BLaER1 treated with 17β-estradiol and CSF1 and Interleukin-3, amounts not matched to agents 10 nM and 100 nM (cell line): ENCODE results near the gene TMEM11.
A peak's percentile ranks its signal among the peaks of the same experiment; 100 is the strongest.

Source experiments
- H3K27ac ChIP-seq, 11 experiments: shearing (Covaris generic); formaldehyde crosslinking; 2 replicates each; pipeline ENCODE4 v1.8.1; 2022
- H3K27me3 ChIP-seq, 11 experiments: shearing (Covaris generic); formaldehyde crosslinking; 2 replicates each; pipeline ENCODE4 v1.8.1; 2022
- H3K36me3 ChIP-seq, 11 experiments: shearing (Covaris generic); formaldehyde crosslinking; 2 replicates each; pipeline ENCODE4 v1.8.1; 2022
- H3K4me1 ChIP-seq, 10 experiments: shearing (Covaris generic); formaldehyde crosslinking; 2 replicates each; pipeline ENCODE4 v1.8.1; 2022
- H3K4me2 ChIP-seq, 11 experiments: shearing (Covaris generic); formaldehyde crosslinking; 2 replicates each; pipeline ENCODE4 v1.8.1; 2022
- H3K4me3 ChIP-seq, 10 experiments: shearing (Covaris generic); formaldehyde crosslinking; 2 replicates each; pipeline ENCODE4 v1.8.1; 2022
- H3K9ac ChIP-seq, 11 experiments: shearing (Covaris generic); formaldehyde crosslinking; 2 replicates each; pipeline ENCODE4 v1.8.1; 2022
- H3K9me3 ChIP-seq, 11 experiments: shearing (Covaris generic); formaldehyde crosslinking; replicated peaks in 1 of 11; 2 replicates each; pipeline ENCODE4 v1.8.1; 2022
- H4K20me1 ChIP-seq, 11 experiments: shearing (Covaris generic); formaldehyde crosslinking; 2 replicates each; pipeline ENCODE4 v1.8.1; 2022
- Cebpa-rat ChIP-seq, 11 experiments: shearing (Covaris generic); IDR thresholded peaks; 2 replicates each; pipeline ENCODE4 v1.8.1; 2022

The TMEM11 gene

GRCh38 chr17:21214015-21214776, at the start of gene TMEM11:
TMEM11 (minus strand) TSS chr17:21214161; CDS start chr17:21214152, 9 bp downstream.
- peak within 1 kb of the TSS; percentile 78 to 100 (median 93) for H3K4me3 ChIP-seq
- H4K20me1 ChIP-seq: peaks cover 39 to 63% (median 45%) of the 10 kb centered on the region in 11 experiments
- peak within 1 kb of the TSS; percentile 92 to 99 (median 94) for H3K27ac ChIP-seq
- H3K4me1 ChIP-seq: peaks cover 44 to 70% (median 61%) of the 10 kb centered on the region in 10 experiments
- H3K36me3 ChIP-seq: peaks cover 18 to 42% (median 31%) of the 10 kb centered on the region in 11 experiments
- no peaks in the 10 kb centered on the region for H3K9me3 ChIP-seq
- H3K9ac ChIP-seq: peak within 1 kb of the TSS; percentile 90 to 100 (median 96)
- peak within 1 kb of the TSS; percentile 92 to 98 (median 94) for H3K4me2 ChIP-seq
- H3K27me3 ChIP-seq: no peaks in the 10 kb centered on the region
- TF ChIP-seq Cebpa-rat (IDR thresholded peaks at IDR 0.05): no peak

DNA sequence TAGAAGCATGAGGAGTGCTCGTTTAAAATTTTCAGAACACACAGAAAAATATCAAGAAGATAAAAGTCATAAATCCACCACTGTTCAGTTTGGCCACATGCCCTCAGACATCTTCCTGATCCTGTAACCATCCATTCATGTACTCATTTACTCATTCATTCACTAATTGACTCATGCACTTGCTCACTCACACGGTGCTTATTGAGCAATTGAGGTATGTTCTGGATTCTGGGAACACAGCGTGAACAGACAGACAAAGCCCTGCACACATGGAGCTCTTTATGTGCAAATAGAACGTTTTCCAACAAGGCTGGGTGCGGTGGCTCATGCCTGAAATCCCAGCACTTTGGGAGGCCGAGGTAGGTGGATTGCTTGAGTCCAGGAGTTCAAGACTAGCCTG, 49.4 kb upstream of the TMEM11 start:
- H3K4me3 ChIP-seq: no peak overlapping the region
- H3K9ac ChIP-seq: no peak overlapping the region
- no peaks in the 10 kb centered on the region for H3K9me3 ChIP-seq
- peaks cover 0 to 23% (median 16%) of the 10 kb centered on the region in 10 experiments; a peak in 16 of 20 replicates for H3K4me1 ChIP-seq
- no peak overlapping the region for H3K27ac ChIP-seq
- no peak for TF ChIP-seq Cebpa-rat (IDR thresholded peaks at IDR 0.05)
- no peak overlapping the region for H3K4me2 ChIP-seq
- H4K20me1 ChIP-seq: no peaks in the 10 kb centered on the region
- no peaks in the 10 kb centered on the region for H3K27me3 ChIP-seq
- H3K36me3 ChIP-seq: no peaks in the 10 kb centered on the region

- Histone ChIP-seq H3K27ac (no peak overlapping the region), H3K4me3 (no peak overlapping the region), H3K9ac (no peak overlapping the region), H3K36me3 (no peaks in the 10 kb centered on the region), H3K27me3 (no peaks in the 10 kb centered on the region), H3K4me1 (peaks cover 0 to 14% (median 6%) of the 10 kb centered on the region in 10 experiments; a peak in 16 of 20 replicates), H3K4me2 (0 out of 22 replicates have a peak overlapping the region, but pooled peaks of 4 of the 11 experiments have one; percentile 3 to 20 (median 18)), H4K20me1 (no peaks in the 10 kb centered on the region), H3K9me3 (no peaks in the 10 kb centered on the region)
- TF ChIP-seq Cebpa-rat (IDR thresholded peaks at IDR 0.05): no peak
Measured at GRCh38 chr17:21262259-21262993, 48.5 kb upstream of the TMEM11 start.

- Histone ChIP-seq H3K9ac (no peak overlapping the region), H3K27ac (no peak overlapping the region), H3K36me3 (no peaks in the 10 kb centered on the region), H3K4me1 (peaks cover 5 to 14% (median 8%) of the 10 kb centered on the region in 10 experiments), H3K9me3 (no peaks in the 10 kb centered on the region), H3K4me2 (no peak overlapping the region), H3K27me3 (peaks cover 0 to 15% (median 5%) of the 10 kb centered on the region in 11 experiments; a peak in 10 of 22 replicates), H4K20me1 (no peaks in the 10 kb centered on the region), H3K4me3 (no peak overlapping the region)
- TF ChIP-seq Cebpa-rat (IDR thresholded peaks at IDR 0.05): no peak
Measured at GRCh38 chr17:21258593-21258992, 44.6 kb upstream of the TMEM11 start.

DNA sequence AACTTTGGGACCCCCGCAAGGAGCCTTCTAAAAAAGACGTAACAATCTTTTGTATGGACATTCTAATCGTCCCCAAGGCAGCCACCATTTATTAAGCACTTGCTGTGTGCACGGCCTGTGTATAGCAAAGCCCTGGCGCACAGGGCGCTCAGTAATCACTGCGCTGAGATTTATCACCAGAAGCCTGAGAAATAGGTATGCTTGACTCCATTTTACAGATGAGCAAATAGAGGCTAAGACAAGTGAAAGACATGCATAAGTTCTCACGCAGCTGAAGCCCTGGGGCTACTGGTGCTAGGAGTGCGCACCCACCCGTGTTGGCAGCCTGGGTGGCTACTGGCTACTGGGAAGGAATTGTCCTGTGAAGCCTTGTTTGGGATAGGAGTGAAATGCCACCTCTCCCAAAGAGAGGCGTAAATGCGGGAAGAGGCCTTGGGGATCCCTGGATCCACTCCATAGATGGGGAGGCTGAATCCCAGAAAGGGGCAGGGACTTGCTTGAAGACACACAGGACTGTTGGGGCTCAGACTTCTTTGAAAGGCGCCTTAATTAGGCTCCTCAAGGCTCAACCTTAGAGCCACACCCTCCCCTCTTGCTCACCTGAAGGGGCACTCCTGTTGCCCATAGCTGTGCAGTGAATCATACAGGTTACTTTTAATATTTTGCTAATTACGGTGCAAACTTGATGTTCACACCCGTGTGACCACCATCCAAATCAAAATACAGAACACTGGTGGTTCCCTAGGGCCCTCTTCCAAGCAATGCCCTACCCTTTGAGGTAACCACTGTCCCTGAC, 39.9 kb upstream of the TMEM11 start:
- no peak for TF ChIP-seq Cebpa-rat (IDR thresholded peaks at IDR 0.05)
- Histone ChIP-seq H3K9me3 (no peaks in the 10 kb centered on the region), H3K27ac (peak overlapping the region in 5 of 11 experiments; percentile 29 to 71 (median 62); a peak in 8 of 22 replicates), H3K27me3 (peaks cover 6 to 33% (median 21%) of the 10 kb centered on the region in 11 experiments; a peak in 21 of 22 replicates), H3K4me2 (peak overlapping the region; percentile 87 to 100 (median 95)), H3K9ac (peak overlapping the region; percentile 62 to 83 (median 78); a peak in 20 of 22 replicates), H3K4me1 (peaks cover 11 to 31% (median 23%) of the 10 kb centered on the region in 10 experiments), H3K36me3 (no peaks in the 10 kb centered on the region), H3K4me3 (peak overlapping the region; percentile 73 to 89 (median 78)), H4K20me1 (peaks cover 0 to 37% (median 10%) of the 10 kb centered on the region in 11 experiments; a peak in 11 of 22 replicates)

- no peak for TF ChIP-seq Cebpa-rat (IDR thresholded peaks at IDR 0.05)
- Histone ChIP-seq H3K27ac (peak within 1 kb of the TSS in 10 of 11 experiments; percentile 4 to 71 (median 46); a peak in 13 of 22 replicates), H4K20me1 (peaks cover 0 to 39% (median 10%) of the 10 kb centered on the region in 11 experiments; a peak in 11 of 22 replicates), H3K4me3 (peak within 1 kb of the TSS; percentile 73 to 89 (median 78)), H3K9ac (peak within 1 kb of the TSS; percentile 62 to 83 (median 78)), H3K4me1 (peaks cover 11 to 31% (median 23%) of the 10 kb centered on the region in 10 experiments), H3K36me3 (no peaks in the 10 kb centered on the region), H3K27me3 (peaks cover 6 to 33% (median 21%) of the 10 kb centered on the region in 11 experiments; a peak in 21 of 22 replicates), H3K4me2 (peak within 1 kb of the TSS; percentile 87 to 100 (median 95)), H3K9me3 (no peaks in the 10 kb centered on the region)
Measured at GRCh38 chr17:21252796-21253645, 39.1 kb upstream of the TMEM11 start, which contains the start of gene NATD1. NATD1 (minus strand) TSS chr17:21253410; CDS start chr17:21253264, 146 bp downstream.

DNA sequence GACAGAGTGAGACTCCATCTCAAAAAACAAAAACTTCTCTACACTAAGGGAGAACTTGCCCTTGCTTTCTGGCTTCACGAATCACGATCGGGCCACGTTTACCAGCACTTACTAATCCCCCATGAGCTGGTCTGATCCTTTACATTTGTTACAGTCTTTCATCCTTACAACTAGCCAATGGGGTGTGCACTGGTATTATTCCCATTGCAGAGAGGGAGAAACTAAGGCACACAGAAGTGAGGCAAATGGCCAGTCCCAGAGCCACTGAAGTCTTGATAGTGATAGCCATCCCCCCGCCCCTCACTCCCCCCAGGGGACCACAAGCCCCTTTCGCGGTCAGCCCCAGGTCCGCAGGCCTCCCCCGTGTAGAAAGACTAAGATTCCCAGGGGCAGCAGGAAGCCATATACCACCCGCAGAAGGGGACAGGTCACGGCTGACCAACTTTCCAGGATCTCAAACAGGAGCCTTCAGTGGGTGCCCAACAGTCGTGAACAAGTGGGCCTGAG, 38.4 kb upstream of the TMEM11 start:
- no peaks in the 10 kb centered on the region for H3K9me3 ChIP-seq
- peaks cover 0 to 39% (median 10%) of the 10 kb centered on the region in 11 experiments; a peak in 11 of 22 replicates for H4K20me1 ChIP-seq
- H3K27ac ChIP-seq: peak overlapping the region in 6 of 11 experiments; percentile 19 to 71 (median 57); a peak in 7 of 22 replicates
- H3K36me3 ChIP-seq: no peaks in the 10 kb centered on the region; a peak in 1 of 22 replicates
- H3K9ac ChIP-seq: peak overlapping the region; percentile 62 to 83 (median 78); a peak in 21 of 22 replicates
- H3K4me2 ChIP-seq: peak overlapping the region; percentile 87 to 100 (median 93)
- H3K4me1 ChIP-seq: peaks cover 11 to 31% (median 23%) of the 10 kb centered on the region in 10 experiments
- TF ChIP-seq Cebpa-rat (IDR thresholded peaks at IDR 0.05): no peak
- H3K4me3 ChIP-seq: peak overlapping the region; percentile 73 to 89 (median 78)
- peaks cover 6 to 33% (median 21%) of the 10 kb centered on the region in 11 experiments; a peak in 21 of 22 replicates for H3K27me3 ChIP-seq
